ENCODE results near the gene TMEM190. TPM values are rescaled to one million over a fixed set of nuclear protein-coding genes. Genes with fewer than 3 reads are reported as not detected.

Gene TMEM190
- total and polyA plus RNA-seq, 2 of the 8 experiments (the other 6 are each of a cell fraction or from before 2014, with no cell fraction given), result 1.6 TPM; not detected in 1

DNA sequence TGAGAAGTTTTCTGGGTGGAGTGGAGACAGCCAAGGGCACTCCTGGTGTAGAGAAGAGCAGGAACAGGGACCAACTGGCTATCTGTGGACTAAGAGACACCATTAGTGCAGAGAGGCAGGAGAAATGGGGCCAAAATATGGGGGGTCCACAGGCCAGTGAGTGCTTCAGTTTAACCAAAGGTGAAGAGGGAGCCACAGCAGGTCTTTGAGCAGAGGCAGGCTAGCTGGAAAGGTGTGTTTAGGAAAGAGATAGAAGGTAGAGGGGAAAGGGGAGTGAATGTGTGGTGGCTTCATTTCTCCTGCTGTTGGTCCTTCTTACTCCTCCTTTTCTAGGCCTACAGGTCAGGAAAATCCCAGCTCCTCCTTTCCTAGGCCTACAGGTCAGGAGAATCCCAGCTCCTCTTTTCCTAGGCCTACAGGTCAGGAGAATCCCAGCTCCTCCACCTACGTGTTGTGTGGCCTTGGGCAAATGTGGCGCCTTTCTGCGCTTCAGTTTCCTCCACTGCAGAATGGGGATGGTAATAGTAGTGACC, 6.0 kb downstream of the TMEM190 start:
- Histone ChIP-seq H4K8ac (ENCODE audit: extremely low read depth, insufficient read depth, low read length) (no peak overlapping the region), H3K56ac (replicated peaks; ENCODE audit: insufficient read length, low read depth, low read length) (no peak overlapping the region), H3K4me3 (ENCODE audit: extremely low read depth in 1 of 4, insufficient read depth in 2 of 4, low read depth in 3 of 4, low read length in 4 of 4) (peak overlapping the region in 1 of 4 experiments; percentile 60; a peak in 1 of 8 replicates), H2BK5ac (ENCODE audit: low read depth, low read length) (0 out of 2 replicates have a peak overlapping the region, but pooled peaks have one; percentile 16), H4K91ac (replicated peaks; ENCODE audit: insufficient read length, low read length) (no peak overlapping the region), H2BK15ac (ENCODE audit: low read length) (peak overlapping the region; percentile 81; the same call in 1 of the 2 replicates), H3K9ac (replicated peaks in 1 of 4; ENCODE audit: extremely low read depth in 1 of 4, low read depth in 3 of 4, low read length in 3 of 4) (no peak overlapping the region), H3K23ac (ENCODE audit: insufficient read length) (no peak overlapping the region), H3K18ac (ENCODE audit: extremely low read depth, low read length) (no peak overlapping the region), H4K5ac (ENCODE audit: insufficient read length, low read depth, low read length) (no peak overlapping the region), H3K4me1 (replicated peaks in 1 of 4; ENCODE audit: control insufficient read depth in 3 of 4, insufficient read depth in 4 of 4, low read length in 3 of 4) (peaks cover 0 to 37% (median 22%) of the 10 kb centered on the region in 4 experiments; a peak in 6 of 7 replicates), H3K79me2 (ENCODE audit: control insufficient read depth in 1 of 2, insufficient read depth in 2 of 2, low read length in 2 of 2) (peaks cover 16 to 18% of the 10 kb centered on the region in 2 experiments; a peak in 3 of 4 replicates), H3K27me3 (replicated peaks in 1 of 4; ENCODE audit: control insufficient read depth in 3 of 4, extremely low read depth in 1 of 4, insufficient read depth in 3 of 4, low read length in 3 of 4) (peaks cover 0 to 16% (median 9%) of the 10 kb centered on the region in 4 experiments; a peak in 4 of 7 replicates), H3K27ac (ENCODE audit: low read depth, low read length) (no peak overlapping the region), H2AFZ (ENCODE audit: low read length) (no peak overlapping the region), H3K36me3 (ENCODE audit: control insufficient read depth in 2 of 4, insufficient read depth in 4 of 4, low read length in 3 of 4) (peaks cover 6 to 11% (median 8%) of the 10 kb centered on the region in 4 experiments), H3K79me1 (ENCODE audit: low read depth, low read length) (peaks cover 14% of the 10 kb centered on the region), H2BK12ac (ENCODE audit: low read depth, low read length) (no peak overlapping the region), H2BK20ac (ENCODE audit: low read length) (no peak overlapping the region), H4K20me1 (replicated peaks in 1 of 2; ENCODE audit: control insufficient read depth in 1 of 2, insufficient read depth in 2 of 2, low read length in 2 of 2) (peaks cover 10 to 28% of the 10 kb centered on the region in 2 experiments), H2BK120ac (replicated peaks; ENCODE audit: low read depth, low read length) (no peak overlapping the region), H3K23me2 (ENCODE audit: low read depth, low read length) (peaks cover 36% of the 10 kb centered on the region), H3K9me3 (ENCODE audit: insufficient read depth in 2 of 2, low read depth in 1 of 2, low read length in 1 of 2) (no peaks in the 10 kb centered on the region), H3K4ac (replicated peaks; ENCODE audit: insufficient read length, low read depth, low read length) (no peak overlapping the region), H3K14ac (ENCODE audit: insufficient read length) (no peak overlapping the region), H2AK5ac (ENCODE audit: low read depth, low read length) (no peak overlapping the region), H3K4me2 (ENCODE audit: insufficient read depth in 1 of 2, low read depth in 2 of 2, low read length in 2 of 2) (peak overlapping the region in 1 of 2 experiments; percentile 95; a peak in 1 of 4 replicates)
- FAIRE-seq, result no peak
- CTCF ChIA-PET (ENCODE audit: partially characterized antibody), result interaction anchor here (0.7 to 3.2 kb wide), 8 partner anchors 24 to 217 kb away, joined by 3 to 37 read pairs (median 3); no protein-coding TSS in a partner anchor
- WGBS, 2 experiments (ENCODE audit: extremely low coverage in 1 of 2, insufficient coverage in 1 of 2, insufficient read length in 1 of 2, insufficient replicate concordance in 2 of 2, low coverage in 1 of 2, low lambda C conversion rate in 2 of 2, missing lambda C conversion rate in 1 of 2), result 100% methylated on average over 3 of the region's 3 CpGs; no CpG with 5 or more reads in 1 of the 2 experiments
- DNase-seq (ENCODE audit: low read depth in 1 of 2, low spot score in 2 of 2), result no peak
- POLR2A ChIA-PET (ENCODE audit: partially characterized antibody), result interaction anchor here (0.7 to 26.7 kb wide), 17 partner anchors 7 to 296 kb away, joined by 3 to 874 read pairs (median 14); partner anchors contain the start of genes IL11, KMT5C, TMEM190 and UBE2S
- no peak for TF ChIP-seq SP1 (IDR thresholded peaks at IDR 0.05; ENCODE audit: low read depth, low read length)
- no peak for TF ChIP-seq CREB1 (IDR thresholded peaks at IDR 0.05)
- no peak for TF ChIP-seq MAFK (IDR thresholded peaks at IDR 0.05; ENCODE audit: low read depth, low read length)
- TF ChIP-seq POLR2AphosphoS5 (IDR thresholded peaks at IDR 0.05; ENCODE audit: low read depth, low read length), result no peak
- no peak for TF ChIP-seq CBX5 (IDR thresholded peaks at IDR 0.05; ENCODE audit: low read depth, low read length)
- no peak for TF ChIP-seq GTF2F1 (IDR thresholded peaks at IDR 0.05; ENCODE audit: borderline replicate concordance, low read depth, low read length)
- no peak for TF ChIP-seq NANOG (IDR thresholded peaks at IDR 0.05; ENCODE audit: insufficient read depth, low read depth, low read length, poor library complexity, severe bottlenecking)
- TF ChIP-seq SP2 (IDR thresholded peaks at IDR 0.05; ENCODE audit: low read length), result no peak
- TF ChIP-seq TAF1 (IDR thresholded peaks at IDR 0.05; ENCODE audit: low read depth, low read length), result no peak
- no peak for TF ChIP-seq TCF12 (IDR thresholded peaks at IDR 0.05; ENCODE audit: low read depth, low read length)
- TF ChIP-seq, protein P1, sequence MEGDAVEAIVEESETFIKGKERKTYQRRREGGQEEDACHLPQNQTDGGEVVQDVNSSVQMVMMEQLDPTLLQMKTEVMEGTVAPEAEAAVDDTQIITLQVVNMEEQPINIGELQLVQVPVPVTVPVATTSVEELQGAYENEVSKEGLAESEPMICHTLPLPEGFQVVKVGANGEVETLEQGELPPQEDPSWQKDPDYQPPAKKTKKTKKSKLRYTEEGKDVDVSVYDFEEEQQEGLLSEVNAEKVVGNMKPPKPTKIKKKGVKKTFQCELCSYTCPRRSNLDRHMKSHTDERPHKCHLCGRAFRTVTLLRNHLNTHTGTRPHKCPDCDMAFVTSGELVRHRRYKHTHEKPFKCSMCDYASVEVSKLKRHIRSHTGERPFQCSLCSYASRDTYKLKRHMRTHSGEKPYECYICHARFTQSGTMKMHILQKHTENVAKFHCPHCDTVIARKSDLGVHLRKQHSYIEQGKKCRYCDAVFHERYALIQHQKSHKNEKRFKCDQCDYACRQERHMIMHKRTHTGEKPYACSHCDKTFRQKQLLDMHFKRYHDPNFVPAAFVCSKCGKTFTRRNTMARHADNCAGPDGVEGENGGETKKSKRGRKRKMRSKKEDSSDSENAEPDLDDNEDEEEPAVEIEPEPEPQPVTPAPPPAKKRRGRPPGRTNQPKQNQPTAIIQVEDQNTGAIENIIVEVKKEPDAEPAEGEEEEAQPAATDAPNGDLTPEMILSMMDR (IDR thresholded peaks at IDR 0.05; ENCODE audit: control extremely low read depth in 1 of 3, insufficient read depth in 1 of 3, low read depth in 1 of 3, low read length in 3 of 3), result no peak
